HG03354 (cell line): Measurements from ENCODE around the gene ANKRD34A.

Experiments used
- ATAC-seq: cut with Tn5 transposase; IDR thresholded peaks from one replicate; pipeline ENCODE4 v1.9.1; 2021; ENCODE audit warnings: mild to moderate bottlenecking; ENCODE audit not compliant: unreplicated experiment, poor library complexity, severe bottlenecking

ANKRD34A gene

GRCh38 chr1:145991735-145992412, 27.5 kb upstream of the ANKRD34A start:
- no peak for ATAC-seq

GRCh38 chr1:145990249-145990855, 26.0 kb upstream of the ANKRD34A start:
- ATAC-seq, result no peak

- no peak for ATAC-seq
Observed at GRCh38 chr1:145988773-145989172, 24.4 kb upstream of the ANKRD34A start.

GRCh38 chr1:145987926-145988325, 23.6 kb upstream of the ANKRD34A start:
- ATAC-seq, result no peak

- no peak for ATAC-seq
Observed at GRCh38 chr1:145986551-145986950, 22.2 kb upstream of the ANKRD34A start.

GRCh38 chr1:145985502-145986439, 21.4 kb upstream of the ANKRD34A start:
- ATAC-seq, result no peak

GRCh38 chr1:145985129-145985501, 20.7 kb upstream of the ANKRD34A start:
- no peak for ATAC-seq

- ATAC-seq, result no peak
Observed at GRCh38 chr1:145983960-145984830, 19.8 kb upstream of the ANKRD34A start.

GRCh38 chr1:145983206-145983675, 18.9 kb upstream of the ANKRD34A start:
- ATAC-seq, result no peak

GRCh38 chr1:145982010-145982723, 17.8 kb upstream of the ANKRD34A start:
- ATAC-seq, result no peak

GRCh38 chr1:145980457-145980994, 16.2 kb upstream of the ANKRD34A start:
- no peak for ATAC-seq

GRCh38 chr1:145979746-145980456, 15.5 kb upstream of the ANKRD34A start:
- ATAC-seq, result no peak

- ATAC-seq, result peak; percentile 92
Observed at GRCh38 chr1:145978854-145979745, 14.7 kb upstream of the ANKRD34A start.

- no peak for ATAC-seq
Observed at GRCh38 chr1:145978471-145978853, 14.1 kb upstream of the ANKRD34A start.

GRCh38 chr1:145977486-145978470, 13.4 kb upstream of the ANKRD34A start:
- peak; percentile 32 for ATAC-seq

- ATAC-seq, result no peak
Observed at GRCh38 chr1:145977016-145977415, 12.6 kb upstream of the ANKRD34A start.
